BJ (cell line): ENCODE results near the gene ACBD4. TPM values are rescaled to one million over a fixed set of nuclear protein-coding genes. Genes with fewer than 3 reads are reported as not detected.
A peak's percentile ranks its signal among the peaks of the same experiment; 100 is the strongest.

ENCODE experiments used
- CTCF ChIA-PET: fragments of 350-600 bp; formaldehyde crosslinking; extraction: SDS; loops from one replicate; lab custom pipeline; 2021; ENCODE audit warnings: antibody characterized with exemption, inconsistent platforms; lab: Yijun Ruan, JAX
- POLR2A ChIA-PET: fragments of 300-600 bp; sonication (Branson Sonifier 250); formaldehyde crosslinking; extraction: SDS; loops from one replicate; lab custom pipeline; 2021; ENCODE audit warnings: antibody characterized with exemption; lab: Charles Lee
- DNase-seq: peaks from one replicate; pipeline ENCODE4 v3.0.0-alpha.2; 2011; ENCODE audit warnings: low read depth
- H3K27me3 ChIP-seq: 2 replicates; pipeline ENCODE4 v1.6.0; 2011; ENCODE audit warnings: low read length; ENCODE audit not compliant: control insufficient read depth, insufficient read depth
- H3K36me3 ChIP-seq: 2 replicates; pipeline ENCODE4 v1.5.1; 2011; ENCODE audit warnings: low read length; ENCODE audit not compliant: control insufficient read depth, insufficient read depth
- H3K4me3 ChIP-seq: 2 replicates; pipeline ENCODE4 v1.5.1; 2011; ENCODE audit warnings: low read depth, mild to moderate bottlenecking, control low read depth, low read length
- CTCF ChIP-seq: IDR thresholded peaks from 2 replicates; pipeline ENCODE4 v1.5.1; 2011; ENCODE audit warnings: low read depth, mild to moderate bottlenecking, control low read depth, inconsistent platforms, low read length, moderate library complexity; ENCODE audit not compliant: insufficient read depth
- polyA plus RNA-seq: library from polyadenylated mRNA; depleted of rRNA; stranded (reverse); fragments of >200 nt; gene quantifications from 2 replicates; pipeline ENCODE4 v1.2.3, GENCODE V29; 2011

ACBD4 gene
- polyA plus RNA-seq, 1 experiment: 7.3 TPM

DNA sequence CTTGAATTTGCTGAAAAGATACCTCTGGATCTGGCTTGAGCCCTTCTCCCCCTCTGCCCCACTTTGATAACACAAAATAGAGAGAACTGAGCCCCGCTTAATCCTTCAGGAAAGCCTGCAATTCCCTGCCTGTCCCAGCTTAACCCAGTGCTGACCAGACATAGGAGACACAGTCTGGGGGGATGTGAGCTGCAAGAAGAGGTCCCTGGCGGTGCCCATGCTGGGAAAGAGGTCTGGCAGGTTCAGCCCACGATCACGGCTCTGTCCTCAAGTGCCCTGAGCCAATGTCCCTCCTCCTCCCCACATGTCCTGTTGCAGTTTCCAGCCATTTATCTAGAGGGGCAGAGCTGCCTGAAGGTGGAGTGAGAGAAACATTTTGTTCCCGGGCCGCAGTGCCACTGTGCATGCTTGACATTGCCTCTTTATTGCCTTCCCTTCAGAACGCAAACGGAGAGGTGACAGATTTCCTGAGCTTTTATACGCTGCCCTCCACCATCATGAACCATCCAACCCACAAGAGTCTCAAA lies 32.2 kb upstream of the ACBD4 start:
- peaks cover 50% of the 10 kb centered on the region for H3K36me3 ChIP-seq
- CTCF ChIA-PET: interaction anchor here (1.4 to 3.2 kb wide), 3 partner anchors 26 to 183 kb away, joined by 4 to 9 read pairs (median 9); partner anchors contain the start of gene ACBD4
- TF ChIP-seq CTCF: no peak
- no peaks in the 10 kb centered on the region for H3K27me3 ChIP-seq
- POLR2A ChIA-PET: interaction anchor here (0.6 kb wide), 1 partner anchor 45 kb away, joined by 3 read pairs; the partner anchor contains the start of gene HEXIM1
- H3K4me3 ChIP-seq: no peak overlapping the region
- no peak for DNase-seq

DNA sequence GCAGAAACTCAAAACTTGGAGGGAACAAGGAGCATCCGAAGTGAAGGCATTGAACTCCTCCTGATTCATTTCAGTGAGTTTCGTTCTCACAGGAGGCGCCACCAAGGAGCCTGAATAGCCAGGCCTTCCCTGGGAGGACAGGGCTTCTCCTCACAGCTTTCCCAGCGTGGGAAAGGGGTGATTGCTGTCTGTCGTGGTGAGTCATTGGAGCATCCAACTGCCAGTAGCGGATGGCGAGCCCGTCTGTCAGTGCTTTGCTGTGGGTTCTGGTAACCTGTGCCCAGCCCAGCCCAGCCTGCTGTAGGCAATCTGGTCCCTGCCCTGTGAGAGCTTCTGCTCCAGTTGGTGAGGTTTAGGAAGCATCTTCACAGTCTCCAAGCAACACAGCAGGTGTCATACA lies 31.5 kb upstream of the ACBD4 start:
- H3K36me3 ChIP-seq: peaks cover 49% of the 10 kb centered on the region
- H3K4me3 ChIP-seq: no peak overlapping the region
- CTCF ChIA-PET: interaction anchor here (0.5 to 3.2 kb wide), 9 partner anchors 7 to 184 kb away, joined by 3 to 9 read pairs (median 4); partner anchors contain the start of gene ACBD4
- TF ChIP-seq CTCF: no peak
- DNase-seq: no peak
- H3K27me3 ChIP-seq: no peaks in the 10 kb centered on the region
- POLR2A ChIA-PET: no interaction called here

DNA sequence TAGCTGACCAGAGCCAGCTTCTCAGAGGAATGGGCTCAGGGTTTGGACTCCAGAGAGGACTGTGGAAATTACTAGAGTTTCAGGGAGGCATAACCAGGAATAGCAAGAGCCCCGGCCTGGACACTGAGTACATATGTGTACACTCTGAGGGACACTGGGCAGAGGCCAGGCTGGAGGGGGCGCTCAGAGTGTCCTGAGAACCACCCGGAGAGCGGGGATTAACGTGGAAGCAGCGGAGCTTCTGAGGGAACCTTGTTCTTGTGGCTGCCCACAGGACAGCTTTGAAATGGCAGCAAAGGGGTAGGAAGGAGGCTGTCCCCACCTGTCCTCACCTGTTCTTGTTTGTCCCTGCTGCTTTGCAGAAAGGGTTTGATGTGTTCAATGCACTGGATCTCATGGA lies 31.0 kb upstream of the ACBD4 start:
- Histone ChIP-seq H3K4me3 (no peak overlapping the region), H3K36me3 (peaks cover 47% of the 10 kb centered on the region), H3K27me3 (no peaks in the 10 kb centered on the region)
- ChIA-PET POLR2A (no interaction called here), CTCF (interaction anchor here (0.5 to 3.2 kb wide), 11 partner anchors 8 to 184 kb away, joined by 3 to 14 read pairs (median 4); partner anchors contain the start of genes ACBD4 and PLCD3)
- no peak for TF ChIP-seq CTCF
- DNase-seq: no peak

DNA sequence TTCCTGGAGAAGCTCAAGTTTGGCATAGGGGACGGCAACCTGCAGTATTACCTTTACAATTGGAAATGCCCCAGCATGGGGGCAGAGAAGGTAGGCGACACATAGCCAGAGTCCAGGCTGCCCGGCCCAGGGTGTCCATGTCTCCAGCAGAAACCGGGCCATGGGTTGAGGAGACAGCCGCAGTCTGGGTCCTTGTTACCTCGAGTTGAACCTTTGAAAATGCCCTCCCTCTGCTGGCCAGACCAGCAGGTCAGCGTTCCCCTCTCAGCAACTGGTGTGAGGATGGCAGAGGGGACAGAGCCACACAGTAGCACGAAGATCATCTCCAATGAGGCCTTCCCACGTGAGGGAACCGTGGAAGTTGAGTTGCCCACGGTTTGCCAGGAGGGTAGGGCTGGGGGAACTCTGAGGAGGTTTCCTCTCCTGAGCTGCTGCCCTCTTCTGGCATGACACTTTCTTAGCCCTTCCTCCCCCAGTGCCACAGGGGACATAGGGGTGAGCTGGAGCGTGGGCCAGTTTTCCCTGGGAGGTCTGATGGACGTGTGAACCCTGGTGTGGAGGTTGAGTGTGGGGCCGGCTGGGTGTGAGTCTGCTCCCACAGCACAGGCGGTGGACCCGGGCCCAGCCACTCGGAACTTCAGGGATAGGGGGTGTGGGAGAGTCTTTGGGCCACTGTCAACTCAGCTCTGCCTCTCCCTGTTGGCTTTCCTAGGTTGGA lies 30.4 kb upstream of the ACBD4 start:
- no peak for DNase-seq
- POLR2A ChIA-PET: interaction anchor here (0.6 kb wide), 1 partner anchor 23 kb away, joined by 3 read pairs; no protein-coding TSS in a partner anchor
- peak; percentile 14; the same call in 1 of the 2 replicates for TF ChIP-seq CTCF
- Histone ChIP-seq H3K36me3 (peaks cover 45% of the 10 kb centered on the region), H3K4me3 (no peak overlapping the region), H3K27me3 (no peaks in the 10 kb centered on the region)
- CTCF ChIA-PET: interaction anchor here (1.0 to 2.3 kb wide), 10 partner anchors 8 to 93 kb away, joined by 3 to 14 read pairs (median 4); partner anchors contain the start of genes ACBD4 and PLCD3

GRCh38 chr17:45106096-45106495 lies 29.4 kb upstream of the ACBD4 start:
- no peak overlapping the region for H3K4me3 ChIP-seq
- DNase-seq: no peak
- no peaks in the 10 kb centered on the region for H3K27me3 ChIP-seq
- ChIA-PET POLR2A (no interaction called here), CTCF (interaction anchor here (1.3 to 2.3 kb wide), 5 partner anchors 9 to 29 kb away, joined by 3 to 14 read pairs (median 6); partner anchors contain the start of genes ACBD4 and PLCD3)
- TF ChIP-seq CTCF: no peak
- H3K36me3 ChIP-seq: peaks cover 48% of the 10 kb centered on the region
